ENCODE results near the gene ARSG. TPM values are rescaled to one million over a fixed set of nuclear protein-coding genes. Genes with fewer than 3 reads are reported as not detected.
"Not testable (repeated sequence)": the region's sequence is repeated elsewhere in the genome, so short reads cannot be mapped to it uniquely, and the experiment has no call there.

The ARSG gene
- total and polyA plus RNA-seq, 9 of the 15 experiments (the other 6 are each of a cell fraction or from before 2014, with no cell fraction given): 1.0 to 5.6 (median 1.8) TPM

GRCh38 chr17:68307443-68307842 is 16.1 kb downstream of the ARSG start (continued):
- TF ChIP-seq MXD1 (CRISPR knock-in tag; IDR thresholded peaks at IDR 0.05; ENCODE audit: borderline replicate concordance, poor library complexity, severe bottlenecking) (no peak), BRF2 (IDR thresholded peaks at IDR 0.05; ENCODE audit: borderline replicate concordance, insufficient read depth, insufficient read length) (no peak), ARID3B (CRISPR knock-in tag; IDR thresholded peaks at IDR 0.05; ENCODE audit: borderline replicate concordance) (no peak)

GRCh38 chr17:68308486-68308885 is 17.2 kb downstream of the ARSG start:
- WGBS (ENCODE audit: insufficient coverage, low coverage, missing lambda C conversion rate): 62% methylated on average over 5 of the region's 7 CpGs
- H3K27ac ChIP-seq (ENCODE audit: extremely low read depth, low read depth, low read length); CTCF ChIA-PET (ENCODE audit: low intra/inter-chr PET ratio); H3K9me3 ChIP-seq (replicated peaks; ENCODE audit: control insufficient read depth, insufficient read depth, low read depth, low read length); H3K36me3 ChIP-seq (ENCODE audit: control insufficient read depth, insufficient read depth, low read length); H3K79me2 ChIP-seq (ENCODE audit: control insufficient read depth, insufficient read depth, low read length); FAIRE-seq; H3K4me3 ChIP-seq; H3K4me2 ChIP-seq (ENCODE audit: insufficient read depth, low read length); H2AFZ ChIP-seq (ENCODE audit: low read depth, low read length); DNase-seq (ENCODE audit: extremely low read depth in 1 of 4, low spot score in 3 of 4); BruUV-seq (replicated peaks); H3K4me1 ChIP-seq (replicated peaks in 1 of 2; ENCODE audit: control insufficient read depth in 2 of 2, insufficient read depth in 2 of 2, low read length in 2 of 2); intact Hi-C loops (cut with micrococcal nuclease); H3K9me1 ChIP-seq (ENCODE audit: control insufficient read depth, insufficient read depth, low read length); ATAC-seq; H4K20me1 ChIP-seq (replicated peaks; ENCODE audit: control insufficient read depth, insufficient read depth, low read length); in situ Hi-C loops (cut with MboI); H3K9ac ChIP-seq (ENCODE audit: insufficient read depth in 1 of 2, low read depth in 2 of 2, low read length in 2 of 2): not testable (repeated sequence)
- POLR2A ChIA-PET: interaction anchor here (0.8 to 1.5 kb wide), 3 partner anchors 16 to 108 kb away, joined by 3 to 4 read pairs (median 4); no protein-coding TSS in a partner anchor
- peaks cover 14 to 32% of the 10 kb centered on the region in 2 experiments; a peak in 4 of 5 replicates for H3K27me3 ChIP-seq (ENCODE audit: control insufficient read depth in 2 of 2, insufficient read depth in 2 of 2, low read length in 2 of 2)

GRCh38 chr17:68309066-68309670 is 17.9 kb downstream of the ARSG start:
- H2AFZ ChIP-seq (ENCODE audit: low read depth, low read length); H3K9me1 ChIP-seq (ENCODE audit: control insufficient read depth, insufficient read depth, low read length); ATAC-seq; in situ Hi-C loops (cut with MboI); H3K4me3 ChIP-seq; intact Hi-C loops (cut with micrococcal nuclease); H3K4me2 ChIP-seq (ENCODE audit: insufficient read depth, low read length); DNase-seq (ENCODE audit: extremely low read depth in 1 of 4, low spot score in 3 of 4); CTCF ChIA-PET (ENCODE audit: low intra/inter-chr PET ratio); H4K20me1 ChIP-seq (replicated peaks; ENCODE audit: control insufficient read depth, insufficient read depth, low read length); H3K36me3 ChIP-seq (ENCODE audit: control insufficient read depth, insufficient read depth, low read length); FAIRE-seq; H3K9me3 ChIP-seq (replicated peaks; ENCODE audit: control insufficient read depth, insufficient read depth, low read depth, low read length); H3K79me2 ChIP-seq (ENCODE audit: control insufficient read depth, insufficient read depth, low read length); H3K4me1 ChIP-seq (replicated peaks in 1 of 2; ENCODE audit: control insufficient read depth in 2 of 2, insufficient read depth in 2 of 2, low read length in 2 of 2); H3K27ac ChIP-seq (ENCODE audit: extremely low read depth, low read depth, low read length); H3K9ac ChIP-seq (ENCODE audit: insufficient read depth in 1 of 2, low read depth in 2 of 2, low read length in 2 of 2); BruUV-seq (replicated peaks): not testable (repeated sequence)
- WGBS (ENCODE audit: insufficient coverage, low coverage, missing lambda C conversion rate): 25% methylated on average over 26 of the region's 28 CpGs
- peaks cover 14 to 32% of the 10 kb centered on the region in 2 experiments; a peak in 3 of 5 replicates for H3K27me3 ChIP-seq (ENCODE audit: control insufficient read depth in 2 of 2, insufficient read depth in 2 of 2, low read length in 2 of 2)
- POLR2A ChIA-PET: interaction anchor here (0.8 to 1.5 kb wide), 2 partner anchors 17 to 82 kb away, joined by 3 to 4 read pairs; no protein-coding TSS in a partner anchor
